SK-N-SH (cell line): ENCODE results near the gene ZNF688.

Experiments used
- MXI1 ChIP-seq: IDR thresholded peaks from 2 replicates; pipeline ENCODE4 v1.6.1; 2012; ENCODE audit warnings: mild to moderate bottlenecking, low read depth, low read length, improper control_type of control experiment
- SMC3 ChIP-seq: IDR thresholded peaks from 2 replicates; pipeline ENCODE4 v1.6.1; 2012; ENCODE audit warnings: low read depth, low read length, improper control_type of control experiment
- YY1 ChIP-seq: IDR thresholded peaks from 2 replicates; pipeline ENCODE4 v1.4.0; 2012; ENCODE audit warnings: low read depth, mild to moderate bottlenecking
- TF ChIP-seq, protein P1 (sequence below): IDR thresholded peaks from 2 replicates; pipeline ENCODE4; 2012

DNA sequence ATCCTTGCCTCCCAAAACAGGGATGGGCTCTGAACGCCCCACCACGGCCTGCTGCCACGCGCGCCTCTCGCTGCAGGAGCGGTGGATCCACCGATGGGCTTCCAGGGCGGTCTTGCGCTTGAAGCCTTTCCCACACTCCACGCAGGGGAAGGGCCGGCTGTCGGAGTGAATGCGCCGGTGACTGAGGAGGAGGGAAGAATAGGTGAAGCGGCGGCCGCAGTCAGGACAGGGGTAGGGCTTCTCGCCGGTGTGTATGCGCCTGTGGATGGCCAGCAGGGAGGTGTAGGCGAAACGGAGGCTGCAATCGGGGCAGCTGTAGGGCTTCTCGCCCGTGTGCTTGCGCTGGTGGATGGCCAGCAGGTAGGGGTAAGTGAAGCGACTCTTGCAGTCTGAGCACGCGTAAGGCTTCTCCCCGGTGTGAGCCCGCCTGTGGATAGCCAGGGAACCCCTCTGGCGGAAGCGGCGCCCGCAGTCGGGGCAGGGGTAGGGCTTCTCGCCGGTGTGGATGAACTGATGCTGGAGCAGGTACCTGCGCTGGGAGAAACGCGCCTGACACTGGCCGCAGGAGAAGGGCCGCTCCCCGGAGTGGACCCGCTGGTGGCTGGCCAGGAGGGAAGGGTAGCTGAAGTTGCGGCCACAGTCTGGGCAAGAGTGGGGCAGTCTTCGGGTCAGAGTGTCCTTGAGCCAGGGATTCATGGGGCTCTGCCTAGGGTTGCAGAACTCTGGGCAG lies 11.3 kb upstream of the ZNF688 start:
- TF ChIP-seq, protein P1, sequence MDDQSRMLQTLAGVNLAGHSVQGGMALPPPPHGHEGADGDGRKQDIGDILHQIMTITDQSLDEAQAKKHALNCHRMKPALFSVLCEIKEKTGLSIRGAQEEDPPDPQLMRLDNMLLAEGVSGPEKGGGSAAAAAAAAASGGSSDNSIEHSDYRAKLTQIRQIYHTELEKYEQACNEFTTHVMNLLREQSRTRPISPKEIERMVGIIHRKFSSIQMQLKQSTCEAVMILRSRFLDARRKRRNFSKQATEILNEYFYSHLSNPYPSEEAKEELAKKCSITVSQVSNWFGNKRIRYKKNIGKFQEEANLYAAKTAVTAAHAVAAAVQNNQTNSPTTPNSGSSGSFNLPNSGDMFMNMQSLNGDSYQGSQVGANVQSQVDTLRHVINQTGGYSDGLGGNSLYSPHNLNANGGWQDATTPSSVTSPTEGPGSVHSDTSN, result no peak
- TF ChIP-seq SMC3 (no peak), YY1 (no peak), MXI1 (no peak)
